HG03103 (cell line): Measurements from ENCODE around the gene NID2.

Experiments used
- ATAC-seq: cut with Tn5 transposase; IDR thresholded peaks from one replicate; pipeline ENCODE4 v1.9.1; 2021; ENCODE audit warnings: low read depth; ENCODE audit not compliant: unreplicated experiment

NID2 gene

GRCh38 chr14:52059649-52060048 is 9.2 kb downstream of the NID2 start:
- ATAC-seq = no peak

DNA sequence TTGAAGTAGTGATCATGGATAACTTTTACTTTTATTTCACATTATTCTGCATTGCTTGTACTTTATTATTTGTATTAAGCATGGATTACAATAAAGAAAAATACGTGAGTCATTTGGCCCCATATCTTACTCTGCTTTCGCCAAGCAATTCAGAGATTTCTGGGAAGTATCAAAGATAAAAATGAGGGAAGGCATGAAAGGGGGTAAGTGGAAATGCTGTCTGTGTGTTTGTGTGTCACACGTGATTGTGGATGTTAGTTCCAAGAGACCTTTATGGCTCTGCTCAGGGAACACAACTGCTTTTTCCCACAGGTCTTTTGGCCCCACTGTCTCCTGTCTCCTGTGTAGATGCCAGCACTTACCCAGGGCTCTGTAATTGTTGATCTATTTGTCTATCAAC is 10.5 kb downstream of the NID2 start:
- ATAC-seq = no peak

DNA sequence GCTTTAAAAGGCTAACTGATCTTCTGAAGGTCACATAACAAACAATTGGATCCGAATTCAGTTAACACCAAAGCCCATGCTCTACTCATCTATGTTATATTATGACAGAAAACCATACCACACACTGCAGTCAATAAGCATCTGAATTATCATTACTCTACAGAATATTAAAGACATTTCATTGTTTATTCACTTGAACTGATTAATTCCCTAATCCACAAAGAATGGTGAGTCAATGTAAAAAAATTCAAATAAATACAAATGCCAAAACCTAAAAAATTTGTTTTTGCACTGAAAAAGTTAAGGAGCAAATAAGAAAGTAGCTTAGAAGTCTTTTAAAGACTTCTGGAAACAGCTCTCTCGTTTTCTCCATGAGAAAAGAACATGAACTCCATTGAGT is 13.7 kb downstream of the NID2 start:
- ATAC-seq = no peak

DNA sequence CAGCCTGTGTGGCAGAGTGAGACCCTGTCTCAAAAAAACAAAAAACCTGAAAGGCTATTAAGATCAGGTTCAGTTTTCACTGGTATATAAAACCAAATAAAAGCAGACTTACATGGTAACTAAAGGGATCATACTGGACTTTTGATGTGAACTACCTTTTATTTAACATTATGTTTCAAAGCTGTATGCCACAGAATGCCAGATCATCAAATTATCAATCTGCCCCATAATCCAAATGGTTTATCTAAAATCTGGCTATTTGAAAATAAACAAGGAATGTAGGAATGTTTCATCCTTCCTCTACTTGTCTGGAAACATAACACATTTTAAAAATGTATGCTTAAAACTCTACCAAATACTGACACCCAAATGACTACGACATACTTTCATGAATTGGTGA is 14.2 kb downstream of the NID2 start:
- no peak for ATAC-seq

DNA sequence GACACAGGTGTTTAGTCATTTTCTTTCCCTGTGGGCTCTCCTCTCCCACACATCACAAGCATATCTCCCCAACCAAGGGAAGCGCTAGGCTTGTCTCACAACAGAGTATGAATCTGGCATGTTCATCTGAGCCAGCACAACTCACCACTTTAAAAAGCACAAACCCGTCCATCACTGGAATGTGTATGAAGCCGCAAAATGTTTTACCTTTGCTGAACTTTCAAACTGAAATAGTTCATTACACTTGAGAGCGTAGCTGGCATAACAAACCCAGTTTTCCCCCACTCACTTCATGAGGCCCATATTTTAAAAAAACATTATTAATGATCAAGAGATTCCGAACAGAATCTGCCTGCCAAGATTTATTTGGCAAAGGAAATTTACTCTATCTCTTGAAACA is 15.8 kb downstream of the NID2 start:
- ATAC-seq = no peak

GRCh38 chr14:52052288-52052943 is 16.4 kb downstream of the NID2 start:
- ATAC-seq = no peak

DNA sequence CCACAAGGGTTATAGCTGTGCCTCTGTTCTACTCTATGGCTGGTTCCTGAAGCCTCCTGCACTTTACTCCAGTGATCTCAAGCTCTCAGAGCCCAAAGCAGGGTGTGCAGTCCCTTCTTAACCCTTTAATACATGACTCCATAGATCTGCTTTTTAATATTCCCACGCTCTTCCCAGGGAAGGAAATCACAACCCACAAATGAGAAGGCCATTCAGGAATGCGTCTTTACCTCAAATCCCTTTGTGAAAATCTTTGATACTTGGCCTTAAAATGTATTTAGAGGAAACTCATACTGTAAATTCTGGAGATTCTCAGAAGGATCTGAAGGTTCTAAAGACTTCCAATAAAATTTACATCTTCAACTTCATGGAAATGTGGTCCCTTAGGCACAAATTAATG is 17.0 kb downstream of the NID2 start:
- ATAC-seq = no peak

DNA sequence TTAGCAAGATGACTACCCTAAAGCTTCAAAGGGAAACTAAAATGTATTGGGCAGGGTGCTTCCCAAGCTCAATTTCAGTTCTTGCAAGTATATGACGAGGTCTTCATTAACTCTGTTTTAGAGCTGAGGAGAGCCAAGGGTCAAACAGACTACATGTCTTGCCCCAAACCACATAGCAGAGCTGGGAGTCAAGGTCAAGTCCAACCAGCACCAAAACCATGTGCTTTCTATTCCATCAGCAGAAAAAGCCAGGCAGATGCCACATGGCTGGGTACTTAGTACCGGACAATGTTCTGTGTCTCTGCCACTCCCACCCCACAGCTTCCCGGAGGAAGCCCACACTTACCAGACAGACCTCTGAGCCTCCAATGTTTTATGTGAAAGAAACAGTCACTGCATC is 17.6 kb downstream of the NID2 start:
- ATAC-seq = no peak

DNA sequence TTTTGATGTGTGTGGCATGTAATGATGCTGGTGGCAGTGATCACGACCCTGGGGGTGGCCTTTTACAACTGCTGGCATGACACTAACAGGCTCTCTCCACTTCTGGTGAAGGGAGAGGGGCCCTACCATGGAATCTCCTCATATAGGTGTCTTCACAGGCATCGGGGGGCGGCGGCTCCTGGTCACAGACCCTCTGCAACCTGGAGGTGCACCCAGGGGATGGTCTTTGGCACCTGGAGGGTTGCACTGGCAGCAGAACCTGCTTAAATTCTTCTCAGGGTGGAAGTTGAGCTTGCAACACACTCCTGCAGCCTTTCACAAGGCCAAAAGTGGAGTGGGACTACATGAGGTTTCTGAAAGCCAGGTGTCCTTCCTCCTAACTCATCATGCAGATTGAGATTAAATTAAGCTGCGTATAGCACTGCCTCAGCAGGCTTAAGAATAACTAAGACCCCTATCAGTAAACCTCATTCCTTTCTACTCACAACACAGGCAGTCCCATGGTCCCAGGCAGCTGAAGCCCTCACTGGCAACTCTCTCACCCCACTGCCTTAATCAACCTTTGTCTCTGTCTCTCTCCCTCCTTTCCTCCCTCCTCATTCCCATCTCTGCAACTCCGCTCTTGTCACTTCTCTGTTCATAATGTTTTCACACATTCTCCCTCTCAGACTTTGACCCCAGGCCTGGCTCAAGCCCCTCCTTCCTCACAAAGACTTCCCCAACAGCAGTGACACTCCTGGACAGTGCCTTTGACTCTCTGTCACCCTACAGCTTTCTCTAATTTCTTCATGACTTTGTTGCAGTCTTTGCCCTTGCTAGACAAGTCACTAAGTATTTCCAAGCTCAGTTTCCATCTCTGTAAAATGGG is 18.9 kb downstream of the NID2 start:
- no peak for ATAC-seq

DNA sequence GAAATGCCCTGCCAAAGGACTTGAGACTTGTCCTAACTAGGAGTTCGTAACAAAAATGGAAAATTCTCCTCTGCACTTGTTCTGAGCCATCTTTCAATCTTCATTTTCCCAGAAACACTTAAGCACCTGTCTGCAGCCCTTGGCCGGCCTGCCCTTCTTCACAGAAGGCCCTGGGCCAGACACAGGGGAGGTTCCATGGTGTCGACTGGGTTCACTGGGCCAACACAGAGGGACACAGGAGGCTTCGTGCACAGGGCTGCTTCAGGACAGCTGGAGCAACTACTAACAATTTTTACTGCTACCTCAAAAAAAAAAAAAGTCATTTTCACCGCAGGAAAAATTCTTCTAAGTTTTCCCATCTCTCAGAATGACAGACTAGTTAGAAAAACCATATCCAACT is 19.6 kb downstream of the NID2 start:
- ATAC-seq = no peak

DNA sequence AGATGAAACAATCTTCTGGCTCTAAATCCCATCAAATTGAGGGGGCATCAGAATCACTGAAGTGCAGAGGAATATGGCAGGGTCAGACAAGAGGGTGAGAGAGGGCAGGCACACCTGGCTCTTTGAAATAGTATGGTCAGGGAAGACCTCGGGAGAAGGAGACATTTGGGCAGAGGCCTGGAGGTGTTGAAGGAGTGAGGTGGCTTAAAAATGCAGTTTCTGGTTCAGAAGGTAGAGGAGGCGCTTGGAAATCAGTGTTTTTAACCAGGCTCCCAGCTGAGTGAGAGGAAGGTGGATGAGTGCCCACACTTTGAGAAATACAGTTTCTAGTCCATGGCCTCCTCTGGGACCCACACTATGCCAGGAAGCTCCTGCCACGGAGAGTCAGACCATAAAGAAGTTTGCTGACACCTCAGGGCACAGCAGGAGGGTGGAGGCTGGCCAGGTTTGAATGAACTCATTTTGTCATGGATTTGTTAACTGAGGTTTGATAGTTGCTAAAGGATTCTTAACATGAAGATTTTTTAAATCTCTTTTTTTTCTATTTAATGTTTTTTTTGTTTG is 20.1 kb downstream of the NID2 start:
- no peak for ATAC-seq

DNA sequence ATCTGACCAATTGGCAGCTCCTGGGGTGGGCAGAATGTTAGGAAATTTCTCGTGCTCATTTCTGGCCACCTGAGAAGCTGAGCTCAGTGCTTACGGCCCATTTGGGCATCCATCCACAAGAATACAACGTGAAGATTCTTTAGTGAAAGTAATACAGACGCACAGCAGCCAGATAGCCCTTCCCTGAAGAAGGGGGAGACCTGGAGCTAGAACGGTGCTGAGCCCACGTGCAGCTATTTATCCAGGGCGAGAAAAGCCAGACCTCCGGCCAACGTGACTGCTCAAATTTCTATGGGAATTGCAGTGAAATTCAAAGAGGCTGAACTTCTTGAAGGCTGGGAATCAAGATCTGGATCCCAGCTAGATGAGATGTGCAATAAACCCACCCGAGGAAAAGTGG is 20.7 kb downstream of the NID2 start:
- no peak for ATAC-seq

- no peak for ATAC-seq
Observed at GRCh38 chr14:52046376-52046917, 22.4 kb downstream of the NID2 start.

GRCh38 chr14:52044791-52045522 is 23.9 kb downstream of the NID2 start:
- no peak for ATAC-seq

- no peak for ATAC-seq
Observed at GRCh38 chr14:52043690-52044089, 25.2 kb downstream of the NID2 start.

DNA sequence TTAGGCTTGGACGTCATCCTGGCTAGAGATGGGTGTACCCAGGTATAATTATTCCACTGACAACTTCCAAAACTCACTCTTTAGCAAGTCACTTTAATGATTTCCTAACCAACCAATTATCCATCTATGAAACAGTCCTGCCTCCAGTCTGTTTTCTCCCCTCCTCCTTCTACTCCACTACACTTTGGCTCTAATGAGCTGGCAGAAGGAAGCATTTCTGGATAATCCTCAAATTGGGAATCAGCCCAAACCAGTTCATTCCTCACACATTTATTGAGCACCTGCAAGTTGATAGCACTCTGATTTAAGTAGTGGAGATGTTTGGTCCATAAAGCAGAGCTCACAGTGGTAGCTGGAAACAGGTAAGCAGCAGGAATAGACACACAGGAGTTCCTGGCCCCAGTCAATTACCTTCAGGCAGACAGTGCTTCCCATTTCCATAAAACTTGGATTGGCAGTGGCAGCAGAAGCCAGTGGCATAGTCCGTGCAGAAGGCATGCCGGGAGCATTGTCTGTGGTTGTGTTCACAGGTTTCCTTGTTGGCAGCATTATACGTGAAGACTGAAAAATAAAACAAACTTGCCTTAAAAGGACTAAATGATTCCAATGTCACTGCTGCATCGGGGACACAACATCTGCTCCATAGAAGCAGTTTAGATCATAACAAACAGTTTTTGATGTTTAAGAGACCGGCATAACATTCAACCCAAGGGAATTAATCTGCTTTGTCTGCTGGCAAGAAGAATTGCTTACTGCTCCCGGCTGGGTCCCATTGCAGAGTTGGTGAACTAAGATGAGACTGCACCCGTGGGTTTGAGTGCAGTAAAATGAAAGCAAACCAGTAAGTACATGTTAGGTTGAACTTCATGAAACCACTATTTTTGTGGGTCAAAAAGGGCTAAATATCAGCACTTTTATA is 26.2 kb downstream of the NID2 start:
- ATAC-seq = no peak

- ATAC-seq = no peak
Observed at GRCh38 chr14:52040598-52040997, 28.3 kb downstream of the NID2 start.

- ATAC-seq = no peak
Observed at GRCh38 chr14:52039124-52039815, 29.6 kb downstream of the NID2 start.

DNA sequence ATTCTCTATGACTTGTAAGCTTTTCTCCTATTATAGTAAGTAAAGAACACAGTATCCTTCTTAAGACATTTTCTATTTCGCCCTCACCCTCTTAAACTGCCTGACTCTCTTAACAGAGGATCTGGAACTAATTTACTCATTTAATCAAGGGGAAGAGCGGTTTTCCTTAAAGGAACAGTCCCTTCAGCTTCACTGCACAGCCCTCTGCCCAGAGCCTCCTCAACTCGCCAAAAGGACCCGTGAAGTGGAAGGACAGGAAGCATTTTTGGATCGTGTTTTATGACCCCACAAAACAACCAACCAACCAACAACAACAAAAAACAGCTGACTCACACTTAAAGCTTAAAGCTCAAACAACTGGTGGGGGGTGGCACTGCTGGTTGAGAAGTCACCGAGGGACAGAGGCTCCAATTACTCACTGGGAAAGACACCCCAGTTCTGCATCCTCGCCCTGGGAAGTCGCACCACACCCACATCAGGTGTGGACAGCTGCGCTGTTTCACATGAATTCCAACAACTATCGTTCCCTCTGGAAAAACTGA is 35.7 kb downstream of the NID2 start:
- ATAC-seq = no peak
